NT2/D1 (cell line): ENCODE results near the gene ZNF440.
"Not testable (repeated sequence)": the region's sequence is repeated elsewhere in the genome, so short reads cannot be mapped to it uniquely, and the experiment has no call there.

Source experiments
- DNase-seq: peaks from one replicate; pipeline ENCODE4 v3.0.0-alpha.2; 2011; ENCODE audit warnings: low read depth, low spot score
- H3K27me3 ChIP-seq: 2 replicates; pipeline ENCODE4 v1.6.0; 2011; ENCODE audit warnings: mild to moderate bottlenecking; ENCODE audit not compliant: insufficient read length, insufficient read depth
- H3K36me3 ChIP-seq: 2 replicates; pipeline ENCODE4 v1.6.1; 2011; ENCODE audit warnings: mild to moderate bottlenecking, low read length, mixed read lengths; ENCODE audit not compliant: insufficient read depth, insufficient read length
- H3K4me1 ChIP-seq: 2 replicates; pipeline ENCODE4 v1.5.1; 2011; ENCODE audit not compliant: insufficient read depth, insufficient read length
- H3K4me3 ChIP-seq: 2 replicates; pipeline ENCODE4 v1.5.1; 2011; ENCODE audit warnings: low read depth; ENCODE audit not compliant: insufficient read length
- H3K9ac ChIP-seq: 2 replicates; pipeline ENCODE4 v1.6.0; 2011; ENCODE audit warnings: low read depth; ENCODE audit not compliant: insufficient read length
- H3K9me3 ChIP-seq: 2 replicates; pipeline ENCODE4 v1.5.1; 2011; ENCODE audit warnings: mild to moderate bottlenecking, low read length; ENCODE audit not compliant: insufficient read depth
- SUZ12 ChIP-seq: IDR thresholded peaks from 2 replicates; pipeline ENCODE4 v1.6.1; 2011; ENCODE audit not compliant: insufficient read length, insufficient read depth; ENCODE audit errors: extremely low read depth
- YY1 ChIP-seq: IDR thresholded peaks from 2 replicates; pipeline ENCODE4 v1.6.1; 2011; ENCODE audit not compliant: insufficient read length, insufficient read depth
- ZNF274 ChIP-seq: IDR thresholded peaks from 2 replicates; pipeline ENCODE4 v1.6.1; 2011; ENCODE audit warnings: mild to moderate bottlenecking, low read depth, low read length

ZNF440 gene

DNA sequence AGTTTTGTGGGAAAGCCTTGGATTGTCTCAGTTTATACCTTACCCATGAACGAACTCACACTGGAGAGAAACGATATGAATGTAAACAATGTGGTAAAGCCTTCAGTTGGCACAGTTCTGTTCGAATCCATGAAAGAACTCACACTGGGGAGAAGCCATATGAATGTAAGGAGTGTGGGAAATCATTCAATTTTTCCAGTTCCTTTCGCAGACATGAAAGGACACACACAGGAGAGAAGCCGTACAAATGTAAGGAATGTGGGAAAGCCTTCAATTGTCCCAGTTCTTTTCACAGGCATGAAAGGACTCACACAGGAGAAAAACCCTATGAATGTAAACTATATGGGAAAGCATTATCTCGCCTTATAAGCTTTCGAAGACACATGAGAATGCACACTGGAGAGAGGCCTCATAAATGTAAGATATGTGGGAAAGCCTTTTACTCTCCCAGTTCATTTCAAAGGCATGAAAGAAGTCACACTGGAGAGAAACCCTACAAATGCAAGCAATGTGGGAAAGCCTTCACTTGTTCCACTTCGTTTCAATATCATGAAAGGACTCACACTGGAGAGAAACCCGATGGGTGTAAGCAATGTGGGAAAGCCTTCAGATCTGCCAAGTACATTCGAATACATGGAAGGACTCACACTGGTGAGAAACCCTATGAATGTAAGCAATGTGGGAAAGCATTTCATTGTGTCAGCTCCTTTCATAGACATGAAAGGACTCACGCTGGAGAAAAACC, 7.5 kb upstream of the ZNF440 start:
- TF ChIP-seq ZNF274 (peak; percentile 60), SUZ12 (no peak), YY1 (no peak)
- no peak for DNase-seq
- Histone ChIP-seq H3K36me3 (peaks cover 4% of the 10 kb centered on the region), H3K9ac (no peak overlapping the region), H3K4me3 (no peak overlapping the region), H3K4me1 (no peaks in the 10 kb centered on the region), H3K27me3 (no peaks in the 10 kb centered on the region), H3K9me3 (peaks cover 38% of the 10 kb centered on the region)

DNA sequence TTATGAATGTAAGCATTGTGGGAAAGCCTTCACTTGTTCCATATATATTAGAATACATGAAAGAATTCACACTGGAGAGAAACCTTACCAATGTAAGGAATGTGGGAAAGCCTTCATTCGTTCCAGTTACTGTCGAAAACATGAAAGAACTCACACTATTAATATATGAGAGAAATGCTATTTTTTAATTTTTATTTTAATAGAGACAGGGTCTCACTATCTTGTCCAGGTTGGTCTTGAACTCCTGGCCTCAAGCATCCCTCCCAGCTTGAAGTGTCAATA, 7.0 kb upstream of the ZNF440 start:
- Histone ChIP-seq H3K27me3 (no peaks in the 10 kb centered on the region), H3K4me1 (no peaks in the 10 kb centered on the region), H3K9ac (no peak overlapping the region), H3K9me3 (peaks cover 38% of the 10 kb centered on the region), H3K36me3 (peaks cover 4% of the 10 kb centered on the region), H3K4me3 (no peak overlapping the region)
- DNase-seq: no peak
- TF ChIP-seq SUZ12 (no peak), YY1 (no peak), ZNF274 (no peak)

DNA sequence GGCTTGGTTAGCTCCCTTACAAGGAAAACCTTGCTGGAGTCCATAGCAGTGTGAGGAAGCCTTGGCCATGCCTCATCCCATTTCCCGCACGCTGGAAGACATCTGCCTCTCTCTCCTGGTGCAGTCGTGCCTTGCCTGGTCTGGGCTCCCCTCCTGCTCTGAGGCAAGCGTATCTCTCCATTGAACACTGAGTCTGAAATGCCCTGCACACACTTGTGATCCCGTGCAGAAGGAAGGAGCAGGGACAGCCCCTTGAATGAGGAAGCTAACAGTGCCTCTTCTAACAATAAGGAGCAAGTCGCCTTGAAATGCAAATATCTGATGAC, 407 bp upstream of the ZNF440 start:
- H3K9me3 ChIP-seq: no peaks in the 10 kb centered on the region
- H3K36me3 ChIP-seq: peaks cover 16% of the 10 kb centered on the region
- no peak for TF ChIP-seq YY1
- TF ChIP-seq SUZ12: no peak
- TF ChIP-seq ZNF274: no peak
- peaks cover 6% of the 10 kb centered on the region for H3K27me3 ChIP-seq
- H3K9ac ChIP-seq: peak overlapping the region; percentile 25
- peak overlapping the region; percentile 99 for H3K4me3 ChIP-seq
- H3K4me1 ChIP-seq: no peaks in the 10 kb centered on the region
- no peak for DNase-seq

DNA sequence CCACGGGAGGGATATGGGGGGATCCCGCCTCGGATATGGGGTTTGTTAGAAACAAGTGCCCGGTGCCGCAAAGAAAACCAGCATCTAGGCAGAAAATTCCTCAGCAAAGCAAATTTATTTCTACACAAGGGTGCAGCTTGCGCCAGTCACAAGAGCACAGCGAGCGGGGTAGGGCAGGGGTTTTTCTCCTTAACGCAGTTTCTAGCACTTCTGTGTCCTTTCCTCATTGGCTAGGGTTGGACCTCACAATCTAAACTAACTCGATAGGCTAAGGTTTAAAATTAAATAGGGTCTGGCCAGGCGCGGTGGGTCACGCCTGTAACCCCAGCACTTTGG, 595 bp downstream of the ZNF440 start:
- peaks cover 26% of the 10 kb centered on the region for H3K36me3 ChIP-seq
- no peak for DNase-seq
- no peaks in the 10 kb centered on the region for H3K4me1 ChIP-seq

DNA sequence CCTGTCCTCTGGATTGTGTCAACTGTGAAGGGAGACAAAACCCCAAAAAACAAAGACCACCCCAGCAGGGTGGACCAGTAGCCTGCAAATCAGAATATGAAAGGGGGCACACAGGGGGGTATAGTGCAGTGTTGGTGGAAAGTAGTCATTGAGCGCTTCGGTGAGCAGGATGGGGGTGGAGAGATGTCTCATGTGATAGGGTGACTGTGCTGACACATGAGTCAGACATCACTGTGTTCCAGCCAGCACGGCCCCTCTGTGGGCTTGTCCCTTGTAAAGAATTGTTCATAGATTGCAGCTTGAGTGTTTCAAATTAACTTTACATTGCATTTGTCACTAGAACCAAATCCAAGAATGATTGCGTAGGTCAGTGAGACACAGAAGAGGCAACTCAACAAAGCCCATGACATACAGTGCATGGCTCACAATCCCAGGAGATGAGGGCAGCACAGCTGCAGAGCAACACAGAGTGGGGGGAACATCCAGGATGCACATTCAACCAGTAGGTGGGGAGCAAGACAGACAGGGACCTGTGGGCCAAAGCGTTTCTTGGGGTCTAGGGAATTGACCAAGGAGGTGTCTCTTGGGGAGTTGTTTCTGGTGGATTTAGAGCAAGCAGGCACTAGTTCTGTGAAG, 7.5 kb downstream of the ZNF440 start:
- no peaks in the 10 kb centered on the region for H3K27me3 ChIP-seq
- TF ChIP-seq ZNF274 (no peak), SUZ12 (no peak), YY1 (no peak)
- H3K9me3 ChIP-seq: no peaks in the 10 kb centered on the region
- no peak overlapping the region for H3K4me3 ChIP-seq
- no peak for DNase-seq
- no peaks in the 10 kb centered on the region for H3K4me1 ChIP-seq
- no peak overlapping the region for H3K9ac ChIP-seq
- peaks cover 58% of the 10 kb centered on the region for H3K36me3 ChIP-seq

More for the DNA sequence above, 595 bp downstream of the ZNF440 start:
- TF ChIP-seq YY1 (no peak), ZNF274 (no peak), SUZ12 (no peak)
- Histone ChIP-seq H3K4me3 (peak overlapping the region; percentile 99), H3K9ac (peak overlapping the region; percentile 97), H3K9me3 (no peaks in the 10 kb centered on the region), H3K27me3 (peaks cover 6% of the 10 kb centered on the region)

DNA sequence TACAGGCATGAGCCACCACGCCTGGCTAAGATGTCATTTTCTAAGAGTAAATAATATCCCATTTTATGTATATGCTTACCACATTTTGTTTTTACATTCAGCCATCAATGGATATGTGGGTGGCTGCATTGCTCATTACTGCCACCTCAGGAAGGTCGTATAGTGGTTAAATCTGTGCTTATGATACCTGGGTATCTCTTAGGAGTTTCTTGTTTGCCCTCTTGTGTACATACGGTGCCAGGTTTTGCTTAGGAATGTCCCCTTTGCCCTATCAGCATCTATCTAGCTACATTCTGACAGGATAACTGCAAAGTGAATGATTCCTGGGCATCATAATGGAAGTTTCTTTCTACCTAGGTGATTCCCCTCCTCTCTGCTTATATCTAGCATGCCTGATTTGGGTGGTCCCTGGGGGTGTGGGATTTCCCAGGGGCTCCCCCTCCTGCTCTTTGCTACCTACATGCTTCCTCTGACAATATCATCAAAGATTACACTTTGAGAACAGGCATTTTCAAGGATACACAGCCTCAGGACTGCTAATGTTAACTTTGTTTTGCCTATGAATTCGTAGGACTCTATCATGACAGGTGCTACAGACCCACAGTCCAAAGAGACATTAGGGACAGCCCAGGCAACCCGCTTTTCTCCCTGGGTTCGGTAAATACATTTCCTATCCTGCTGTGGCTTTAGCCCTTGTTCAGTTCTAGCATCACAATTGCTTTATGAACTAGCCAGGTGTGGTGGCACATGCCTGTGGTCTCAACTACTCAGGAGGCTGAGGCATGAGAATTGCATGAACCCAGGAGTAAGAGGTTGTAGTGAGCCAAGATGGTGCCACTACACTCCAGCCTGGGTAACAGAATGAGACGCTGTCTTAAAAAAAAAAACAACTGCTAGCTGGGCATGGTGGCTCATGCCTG, 15.1 kb downstream of the ZNF440 start:
- Histone ChIP-seq H3K9me3 (peaks cover 44% of the 10 kb centered on the region), H3K36me3 (peaks cover 67% of the 10 kb centered on the region)
- H3K27me3 ChIP-seq, DNase-seq, H3K4me3 ChIP-seq, H3K4me1 ChIP-seq, H3K9ac ChIP-seq: not testable (repeated sequence)

DNA sequence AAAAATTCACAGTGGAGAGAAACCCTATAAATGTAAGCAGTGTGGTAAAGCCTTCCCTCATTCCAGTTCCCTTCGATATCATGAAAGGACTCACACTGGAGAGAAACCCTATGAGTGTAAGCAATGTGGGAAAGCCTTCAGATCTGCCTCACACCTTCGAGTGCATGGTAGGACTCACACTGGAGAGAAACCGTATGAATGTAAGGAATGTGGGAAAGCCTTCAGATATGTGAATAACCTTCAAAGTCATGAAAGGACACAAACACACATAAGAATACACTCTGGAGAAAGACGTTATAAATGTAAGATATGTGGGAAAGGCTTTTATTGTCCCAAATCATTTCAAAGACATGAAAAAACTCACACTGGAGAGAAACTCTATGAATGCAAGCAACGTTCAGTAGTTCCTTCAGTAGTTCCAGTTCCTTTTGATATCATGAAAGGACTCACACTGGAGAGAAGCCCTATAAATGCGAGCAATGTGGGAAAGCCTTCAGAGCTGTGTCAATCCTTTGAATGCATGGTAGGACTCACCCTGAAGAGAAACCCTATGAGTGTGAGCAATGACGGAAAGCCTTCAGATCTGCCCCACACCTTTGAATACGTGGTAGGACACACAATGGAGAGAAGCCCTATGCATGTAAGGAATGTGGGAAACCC, 18.3 kb downstream of the ZNF440 start:
- H3K4me1 ChIP-seq: no peaks in the 10 kb centered on the region
- no peaks in the 10 kb centered on the region for H3K27me3 ChIP-seq
- H3K9ac ChIP-seq: no peak overlapping the region
- peaks cover 46% of the 10 kb centered on the region for H3K9me3 ChIP-seq
- DNase-seq: no peak
- peaks cover 64% of the 10 kb centered on the region for H3K36me3 ChIP-seq
- H3K4me3 ChIP-seq: no peak overlapping the region
- TF ChIP-seq SUZ12 (no peak), ZNF274 (no peak), YY1 (no peak)
